ENCODE results near the gene EIF4EBP3. TPM values are rescaled to one million over a fixed set of nuclear protein-coding genes. Genes with fewer than 3 reads are reported as not detected.

The EIF4EBP3 gene
- total and polyA plus RNA-seq, 4 donors: 1.4 to 55.8 (median 8.0) TPM

DNA sequence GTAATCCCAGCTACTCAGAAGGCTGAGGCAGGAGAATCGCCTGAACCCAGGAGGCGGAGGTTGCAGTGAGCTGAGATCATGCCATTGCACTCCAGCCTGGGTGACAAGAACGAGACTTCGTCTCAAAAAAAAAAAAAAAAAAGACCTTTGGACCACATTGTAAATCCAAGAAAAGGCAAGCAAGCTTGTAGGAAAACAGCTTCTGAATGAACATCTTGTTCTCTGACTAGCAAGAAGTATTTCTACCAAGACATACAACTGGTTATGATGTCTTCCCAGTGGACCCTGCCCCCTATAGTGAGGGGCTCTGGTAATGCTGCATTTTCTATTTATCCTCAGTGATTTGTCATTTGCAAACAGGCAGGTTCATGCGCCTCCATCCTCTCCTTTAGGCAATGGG, 4.5 kb upstream of the EIF4EBP3 start (continued):
- no peak for TF ChIP-seq CTCF (IDR thresholded peaks at IDR 0.05; ENCODE audit: low read depth, low read length, missing input control)
- TF ChIP-seq, protein P1, sequence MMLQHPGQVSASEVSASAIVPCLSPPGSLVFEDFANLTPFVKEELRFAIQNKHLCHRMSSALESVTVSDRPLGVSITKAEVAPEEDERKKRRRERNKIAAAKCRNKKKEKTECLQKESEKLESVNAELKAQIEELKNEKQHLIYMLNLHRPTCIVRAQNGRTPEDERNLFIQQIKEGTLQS (IDR thresholded peaks at IDR 0.05): no peak
- TF ChIP-seq MAX (IDR thresholded peaks at IDR 0.05): no peak
- TF ChIP-seq HNF4G (IDR thresholded peaks at IDR 0.05): no peak
- no peak for TF ChIP-seq RAD21 (IDR thresholded peaks at IDR 0.05)
- TF ChIP-seq HNF4A (conservative IDR thresholded peaks at IDR 0.05): no peak
- no peak for TF ChIP-seq YY1 (IDR thresholded peaks at IDR 0.05)

GRCh38 chr5:140544986-140545385, 2.5 kb upstream of the EIF4EBP3 start:
- WGBS: 97% methylated on average over 7 of the region's 7 CpGs
- H3K27me3 ChIP-seq (ENCODE audit: control insufficient read depth in 4 of 4, insufficient read depth in 4 of 4, low read length in 3 of 4): no peaks in the 10 kb centered on the region
- H3K9me3 ChIP-seq (ENCODE audit: control insufficient read depth in 4 of 4, low read length in 3 of 4): no peaks in the 10 kb centered on the region
- H3K27ac ChIP-seq (ENCODE audit: low read depth in 1 of 2, low read length in 2 of 2): no peak overlapping the region
- H3K4me3 ChIP-seq (ENCODE audit: low read depth in 1 of 3, low read length in 3 of 3): no peak overlapping the region
- TF ChIP-seq EGR1 (IDR thresholded peaks at IDR 0.05; ENCODE audit: low read depth in 2 of 2): no peak
- TF ChIP-seq, protein P2, sequence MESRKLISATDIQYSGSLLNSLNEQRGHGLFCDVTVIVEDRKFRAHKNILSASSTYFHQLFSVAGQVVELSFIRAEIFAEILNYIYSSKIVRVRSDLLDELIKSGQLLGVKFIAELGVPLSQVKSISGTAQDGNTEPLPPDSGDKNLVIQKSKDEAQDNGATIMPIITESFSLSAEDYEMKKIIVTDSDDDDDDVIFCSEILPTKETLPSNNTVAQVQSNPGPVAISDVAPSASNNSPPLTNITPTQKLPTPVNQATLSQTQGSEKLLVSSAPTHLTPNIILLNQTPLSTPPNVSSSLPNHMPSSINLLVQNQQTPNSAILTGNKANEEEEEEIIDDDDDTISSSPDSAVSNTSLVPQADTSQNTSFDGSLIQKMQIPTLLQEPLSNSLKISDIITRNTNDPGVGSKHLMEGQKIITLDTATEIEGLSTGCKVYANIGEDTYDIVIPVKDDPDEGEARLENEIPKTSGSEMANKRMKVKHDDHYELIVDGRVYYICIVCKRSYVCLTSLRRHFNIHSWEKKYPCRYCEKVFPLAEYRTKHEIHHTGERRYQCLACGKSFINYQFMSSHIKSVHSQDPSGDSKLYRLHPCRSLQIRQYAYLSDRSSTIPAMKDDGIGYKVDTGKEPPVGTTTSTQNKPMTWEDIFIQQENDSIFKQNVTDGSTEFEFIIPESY (IDR thresholded peaks at IDR 0.05): no peak
- no peak for TF ChIP-seq MAX (IDR thresholded peaks at IDR 0.05)
- TF ChIP-seq, protein P1 (IDR thresholded peaks at IDR 0.05): no peak
- TF ChIP-seq NR2F2 (IDR thresholded peaks at IDR 0.05): no peak
- TF ChIP-seq CTCF (IDR thresholded peaks at IDR 0.05; ENCODE audit: low read depth, low read length, missing input control): no peak
- no peak for TF ChIP-seq RXRA (IDR thresholded peaks at IDR 0.05)
- TF ChIP-seq TAF1 (conservative IDR thresholded peaks at IDR 0.05): no peak
- TF ChIP-seq RAD21 (IDR thresholded peaks at IDR 0.05): no peak
- TF ChIP-seq FOXA1 (IDR thresholded peaks at IDR 0.05): no peak
- no peak for TF ChIP-seq SP1 (IDR thresholded peaks at IDR 0.05)
- DNase-seq (ENCODE audit: low spot score): no peak
- H3K9ac ChIP-seq (ENCODE audit: low read depth in 1 of 2, low read length in 2 of 2): no peak overlapping the region
- peaks cover 8 to 40% (median 33%) of the 10 kb centered on the region in 4 donors for H3K4me1 ChIP-seq (ENCODE audit: control insufficient read depth in 4 of 4, insufficient read depth in 4 of 4, low read length in 3 of 4)
- H3K36me3 ChIP-seq (ENCODE audit: control insufficient read depth in 4 of 4, insufficient read depth in 3 of 4, low read depth in 1 of 4, low read length in 3 of 4): peaks cover 2 to 32% (median 26%) of the 10 kb centered on the region in 4 donors
